H9 (cell line): ENCODE data around the gene TESK1. TPM values are rescaled to one million over a fixed set of nuclear protein-coding genes. Genes with fewer than 3 reads are reported as not detected.
A peak's percentile ranks its signal among the peaks of the same experiment; 100 is the strongest.

Experiments used
- DNase-seq: peaks from one replicate; pipeline ENCODE4 v3.0.0-alpha.2; 2017
- H2AFZ ChIP-seq: one replicate; pipeline ENCODE4 v1.6.1; 2013; ENCODE audit warnings: mild to moderate bottlenecking, low read length, control low read depth, moderate library complexity
- H2AK5ac ChIP-seq: 2 replicates; pipeline ENCODE4 v1.6.1; 2013; ENCODE audit warnings: low read length, control low read depth, mixed read lengths; ENCODE audit not compliant: insufficient read length
- H2BK120ac ChIP-seq: one replicate; pipeline ENCODE4 v1.6.1; 2013; ENCODE audit warnings: low read depth, mild to moderate bottlenecking, low read length, control low read depth, inconsistent platforms; ENCODE audit not compliant: poor library complexity, severe bottlenecking
- H2BK12ac ChIP-seq: 2 replicates; pipeline ENCODE4 v1.6.1; 2013; ENCODE audit warnings: low read length, control low read depth, mixed read lengths, low read depth; ENCODE audit not compliant: insufficient read length
- H2BK15ac ChIP-seq: 2 replicates; pipeline ENCODE4 v1.6.1; 2013; ENCODE audit warnings: low read depth, low read length, control low read depth
- H2BK20ac ChIP-seq: one replicate; pipeline ENCODE4 v1.6.1; 2013; ENCODE audit warnings: low read depth, mild to moderate bottlenecking, low read length, control low read depth, inconsistent platforms; ENCODE audit not compliant: poor library complexity, severe bottlenecking
- H2BK5ac ChIP-seq: 2 replicates; pipeline ENCODE4 v1.6.1; 2013; ENCODE audit warnings: low read length, control low read depth, mixed read lengths; ENCODE audit not compliant: insufficient read length
- H3K14ac ChIP-seq: 2 replicates; pipeline ENCODE4 v1.6.1; 2013; ENCODE audit warnings: low read length, control low read depth; ENCODE audit not compliant: insufficient read depth
- H3K18ac ChIP-seq: 2 replicates; pipeline ENCODE4 v1.6.1; 2013; ENCODE audit warnings: low read depth, mild to moderate bottlenecking, mixed read lengths, low read length, control low read depth; ENCODE audit not compliant: insufficient read length
- H3K23ac ChIP-seq: 2 replicates; pipeline ENCODE4 v1.6.1; 2013; ENCODE audit warnings: low read length, control low read depth, mixed read lengths, low read depth; ENCODE audit not compliant: insufficient read length
- H3K23me2 ChIP-seq: 2 replicates; pipeline ENCODE4 v1.6.1; 2013; ENCODE audit warnings: low read depth, mild to moderate bottlenecking, mixed read lengths, low read length, control low read depth; ENCODE audit not compliant: insufficient read length, poor library complexity, severe bottlenecking
- H3K27ac ChIP-seq: 2 replicates; pipeline ENCODE4 v1.5.1; 2013; ENCODE audit warnings: low read length, control low read depth, mixed read lengths, low read depth; ENCODE audit not compliant: insufficient read length
- H3K27me3 ChIP-seq: 2 replicates; pipeline ENCODE4 v1.6.1; 2013; ENCODE audit warnings: low read length, control low read depth, inconsistent platforms; ENCODE audit not compliant: insufficient read depth
- H3K4ac ChIP-seq: 2 replicates; pipeline ENCODE4 v1.6.1; 2013; ENCODE audit warnings: low read depth, mild to moderate bottlenecking, control low read depth, inconsistent platforms, low read length, moderate library complexity
- H3K4me1 ChIP-seq: 2 replicates; pipeline ENCODE4 v1.6.1; 2013; ENCODE audit warnings: low read length, control low read depth, inconsistent platforms; ENCODE audit not compliant: insufficient read depth
- H3K4me2 ChIP-seq: 2 replicates; pipeline ENCODE4 v1.6.1; 2013; ENCODE audit warnings: low read length, control low read depth, mixed read lengths; ENCODE audit not compliant: insufficient read length, insufficient read depth
- H3K56ac ChIP-seq: 2 replicates; pipeline ENCODE4 v1.6.1; 2013; ENCODE audit warnings: low read depth, mild to moderate bottlenecking, mixed read lengths, low read length, control low read depth; ENCODE audit not compliant: insufficient read length
- H3K79me1 ChIP-seq: 2 replicates; pipeline ENCODE4 v1.6.1; 2013; ENCODE audit warnings: low read depth, mild to moderate bottlenecking, moderate library complexity, low read length, control low read depth, inconsistent platforms; ENCODE audit not compliant: insufficient read depth, poor library complexity, severe bottlenecking
- H3K79me2 ChIP-seq: 2 replicates; pipeline ENCODE4 v1.6.1; 2013; ENCODE audit warnings: low read length, control low read depth, inconsistent platforms; ENCODE audit not compliant: insufficient read depth
- H3K9ac ChIP-seq: 2 replicates; pipeline ENCODE4 v1.6.1; 2013; ENCODE audit warnings: low read length, control low read depth, mixed read lengths; ENCODE audit not compliant: insufficient read length; ENCODE audit errors: extremely low read depth
- H3K9me3 ChIP-seq: one replicate; pipeline ENCODE4 v1.6.1; 2013; ENCODE audit warnings: low read depth, low read length, inconsistent platforms; ENCODE audit not compliant: control insufficient read depth
- H3T11ph ChIP-seq: one replicate; pipeline ENCODE4 v1.6.1; 2013; ENCODE audit warnings: mild to moderate bottlenecking, low read length, control low read depth, inconsistent platforms
- H4K20me1 ChIP-seq: one replicate; pipeline ENCODE4 v1.6.1; 2013; ENCODE audit not compliant: control insufficient read depth, insufficient read length, insufficient read depth
- H4K5ac ChIP-seq: 2 replicates; pipeline ENCODE4 v1.6.1; 2013; ENCODE audit warnings: low read depth, mild to moderate bottlenecking, mixed read lengths, low read length, control low read depth; ENCODE audit not compliant: insufficient read length
- H4K8ac ChIP-seq: replicated peaks from 2 replicates; pipeline ENCODE4 v1.6.1; 2013; ENCODE audit warnings: low read length, control low read depth, mixed read lengths, low read depth; ENCODE audit not compliant: insufficient read length
- H4K91ac ChIP-seq: 2 replicates; pipeline ENCODE4 v1.6.1; 2013; ENCODE audit warnings: low read depth, mild to moderate bottlenecking, moderate library complexity, mixed read lengths, low read length, control low read depth; ENCODE audit not compliant: insufficient read length
- H3K27ac Mint-ChIP-seq, 3 experiments: 2 replicates in 2 of 3; 3 replicates in 1 of 3; pipeline ENCODE4 v1.8.0; 2020 to 2021; ENCODE audit warnings: mixed read lengths in 3 of 3, mild to moderate bottlenecking in 1 of 3, moderate library complexity in 1 of 3
- H3K27me3 Mint-ChIP-seq: 2 replicates; pipeline ENCODE4 v1.8.0; 2021; ENCODE audit warnings: low read depth, mild to moderate bottlenecking, moderate library complexity, mixed read lengths
- H3K36me3 Mint-ChIP-seq, 3 experiments: 2 replicates in 2 of 3; 3 replicates in 1 of 3; pipeline ENCODE4 v1.8.0; 2020 to 2021; ENCODE audit warnings: low read depth in 3 of 3, mixed read lengths in 3 of 3; ENCODE audit not compliant: insufficient read depth in 1 of 3
- H3K4me1 Mint-ChIP-seq, 2 experiments: 2 replicates each; pipeline ENCODE4 v1.8.0; 2020; ENCODE audit warnings: mixed read lengths in 2 of 2
- H3K4me3 Mint-ChIP-seq, 2 experiments: 2 replicates in 1 of 2; 3 replicates in 1 of 2; pipeline ENCODE4 v1.8.0; 2020 to 2021; ENCODE audit warnings: mild to moderate bottlenecking in 2 of 2, mixed read lengths in 2 of 2, moderate library complexity in 1 of 2
- H3K9me3 Mint-ChIP-seq, 2 experiments: 2 replicates in 1 of 2; 3 replicates in 1 of 2; pipeline ENCODE4 v1.8.0; 2020; ENCODE audit warnings: mild to moderate bottlenecking in 2 of 2, mixed read lengths in 2 of 2, moderate library complexity in 1 of 2
- CTCF ChIP-seq: fragments of 200-600 bp; sonication (generic); conservative IDR thresholded peaks from 3 replicates; pipeline ENCODE4 v1.8.0; 2021; ENCODE audit warnings: antibody characterized with exemption, mild to moderate bottlenecking
- WGBS: extraction: QIAGEN DNeasy Blood & Tissue Kit; methylation state at CpG from one replicate; pipeline ENCODE4 v1.1.7; 2013; ENCODE audit warnings: missing lambda C conversion rate, low lambda C conversion rate, mixed read lengths; ENCODE audit not compliant: insufficient read length; ENCODE audit errors: extremely low coverage; 5-methylcytosine and 5-hydroxymethylcytosine counted together
- total RNA-seq: library from RNA; stranded (reverse); gene quantifications from 2 replicates; pipeline ENCODE4 v1.2.1, GENCODE V29; 2021

The TESK1 gene
- total RNA-seq, 1 experiment from 2014 or later: 28.6 TPM

- Histone ChIP-seq H4K5ac (no peak overlapping the region), H3K23me2 (no peaks in the 10 kb centered on the region), H2BK5ac (no peak overlapping the region), H3K4ac (no peak overlapping the region), H3K4me1 (no peaks in the 10 kb centered on the region), H4K8ac (no peak overlapping the region), H3K27ac (no peak overlapping the region), H3K56ac (no peak overlapping the region), H2BK20ac (no peak overlapping the region), H2BK120ac (no peak overlapping the region), H3K14ac (no peak overlapping the region), H3K9me3 (no peaks in the 10 kb centered on the region), H2AK5ac (no peak overlapping the region), H3K79me1 (no peaks in the 10 kb centered on the region), H3T11ph (no peak overlapping the region), H3K18ac (no peak overlapping the region), H2BK15ac (no peak overlapping the region), H2AFZ (no peak overlapping the region), H4K91ac (no peak overlapping the region), H2BK12ac (no peak overlapping the region), H3K9ac (no peak overlapping the region), H3K79me2 (no peaks in the 10 kb centered on the region), H4K20me1 (no peaks in the 10 kb centered on the region), H3K27me3 (no peaks in the 10 kb centered on the region), H3K23ac (no peak overlapping the region), H3K4me2 (no peak overlapping the region)
- H3K9me3 Mint-ChIP-seq: no peaks in the 10 kb centered on the region
- H3K27ac Mint-ChIP-seq: no peak overlapping the region
- no peak for DNase-seq
- no peak overlapping the region for H3K4me3 Mint-ChIP-seq
- H3K4me1 Mint-ChIP-seq: peaks cover 8 to 12% of the 10 kb centered on the region in 2 experiments
- no peaks in the 10 kb centered on the region for H3K36me3 Mint-ChIP-seq
- H3K27me3 Mint-ChIP-seq: no peaks in the 10 kb centered on the region
- WGBS: no CpG with 5 or more reads among the region's 2 CpGs
- TF ChIP-seq CTCF: peak; percentile 24; the same call in 2 of the 3 replicates
Observed at GRCh38 chr9:35566417-35566816, 38.6 kb upstream of the TESK1 start.
